ENCODE data around the gene SKP1.
A peak's percentile ranks its signal among the peaks of the same experiment; 100 is the strongest.

SKP1 gene

GRCh38 chr5:134111741-134112647 lies 64.8 kb downstream of the SKP1 start:
- no peak for DNase-seq

- no peak for DNase-seq
Observed at GRCh38 chr5:134110382-134110781, 66.4 kb downstream of the SKP1 start.

- DNase-seq = no peak
Observed at GRCh38 chr5:134107779-134108178, 69.0 kb downstream of the SKP1 start.

- no peak for DNase-seq
Observed at GRCh38 chr5:134106991-134107701, 69.6 kb downstream of the SKP1 start.

- DNase-seq = no peak
Observed at GRCh38 chr5:134103998-134104654, 72.6 kb downstream of the SKP1 start.

- DNase-seq = no peak
Observed at GRCh38 chr5:134103397-134103796, 73.4 kb downstream of the SKP1 start.

- DNase-seq = peak; percentile 73
Observed at GRCh38 chr5:134101686-134102439, 74.9 kb downstream of the SKP1 start.

GRCh38 chr5:134100283-134101091 lies 76.3 kb downstream of the SKP1 start:
- no peak for DNase-seq

GRCh38 chr5:134099939-134100282 lies 76.8 kb downstream of the SKP1 start:
- DNase-seq = no peak

GRCh38 chr5:134099288-134099872 lies 77.4 kb downstream of the SKP1 start:
- peak; percentile 12 for DNase-seq
